H9 (cell line): Measurements from ENCODE around the gene COL23A1. TPM values are rescaled to one million over a fixed set of nuclear protein-coding genes. Genes with fewer than 3 reads are reported as not detected.

Experiments
- DNase-seq: peaks from one replicate; pipeline ENCODE4 v3.0.0-alpha.2; 2017
- H2AFZ ChIP-seq: one replicate; pipeline ENCODE4 v1.6.1; 2013; ENCODE audit warnings: mild to moderate bottlenecking, low read length, control low read depth, moderate library complexity
- H2AK5ac ChIP-seq: 2 replicates; pipeline ENCODE4 v1.6.1; 2013; ENCODE audit warnings: low read length, control low read depth, mixed read lengths; ENCODE audit not compliant: insufficient read length
- H2BK120ac ChIP-seq: one replicate; pipeline ENCODE4 v1.6.1; 2013; ENCODE audit warnings: low read depth, mild to moderate bottlenecking, low read length, control low read depth, inconsistent platforms; ENCODE audit not compliant: poor library complexity, severe bottlenecking
- H2BK12ac ChIP-seq: 2 replicates; pipeline ENCODE4 v1.6.1; 2013; ENCODE audit warnings: low read length, control low read depth, mixed read lengths, low read depth; ENCODE audit not compliant: insufficient read length
- H2BK15ac ChIP-seq: 2 replicates; pipeline ENCODE4 v1.6.1; 2013; ENCODE audit warnings: low read depth, low read length, control low read depth
- H2BK20ac ChIP-seq: one replicate; pipeline ENCODE4 v1.6.1; 2013; ENCODE audit warnings: low read depth, mild to moderate bottlenecking, low read length, control low read depth, inconsistent platforms; ENCODE audit not compliant: poor library complexity, severe bottlenecking
- H2BK5ac ChIP-seq: 2 replicates; pipeline ENCODE4 v1.6.1; 2013; ENCODE audit warnings: low read length, control low read depth, mixed read lengths; ENCODE audit not compliant: insufficient read length
- H3K14ac ChIP-seq: 2 replicates; pipeline ENCODE4 v1.6.1; 2013; ENCODE audit warnings: low read length, control low read depth; ENCODE audit not compliant: insufficient read depth
- H3K18ac ChIP-seq: 2 replicates; pipeline ENCODE4 v1.6.1; 2013; ENCODE audit warnings: low read depth, mild to moderate bottlenecking, mixed read lengths, low read length, control low read depth; ENCODE audit not compliant: insufficient read length
- H3K23ac ChIP-seq: 2 replicates; pipeline ENCODE4 v1.6.1; 2013; ENCODE audit warnings: low read length, control low read depth, mixed read lengths, low read depth; ENCODE audit not compliant: insufficient read length
- H3K23me2 ChIP-seq: 2 replicates; pipeline ENCODE4 v1.6.1; 2013; ENCODE audit warnings: low read depth, mild to moderate bottlenecking, mixed read lengths, low read length, control low read depth; ENCODE audit not compliant: insufficient read length, poor library complexity, severe bottlenecking
- H3K27ac ChIP-seq: 2 replicates; pipeline ENCODE4 v1.5.1; 2013; ENCODE audit warnings: low read length, control low read depth, mixed read lengths, low read depth; ENCODE audit not compliant: insufficient read length
- H3K27me3 ChIP-seq: 2 replicates; pipeline ENCODE4 v1.6.1; 2013; ENCODE audit warnings: low read length, control low read depth, inconsistent platforms; ENCODE audit not compliant: insufficient read depth
- H3K4ac ChIP-seq: 2 replicates; pipeline ENCODE4 v1.6.1; 2013; ENCODE audit warnings: low read depth, mild to moderate bottlenecking, control low read depth, inconsistent platforms, low read length, moderate library complexity
- H3K4me1 ChIP-seq: 2 replicates; pipeline ENCODE4 v1.6.1; 2013; ENCODE audit warnings: low read length, control low read depth, inconsistent platforms; ENCODE audit not compliant: insufficient read depth
- H3K4me2 ChIP-seq: 2 replicates; pipeline ENCODE4 v1.6.1; 2013; ENCODE audit warnings: low read length, control low read depth, mixed read lengths; ENCODE audit not compliant: insufficient read length, insufficient read depth
- H3K56ac ChIP-seq: 2 replicates; pipeline ENCODE4 v1.6.1; 2013; ENCODE audit warnings: low read depth, mild to moderate bottlenecking, mixed read lengths, low read length, control low read depth; ENCODE audit not compliant: insufficient read length
- H3K79me1 ChIP-seq: 2 replicates; pipeline ENCODE4 v1.6.1; 2013; ENCODE audit warnings: low read depth, mild to moderate bottlenecking, moderate library complexity, low read length, control low read depth, inconsistent platforms; ENCODE audit not compliant: insufficient read depth, poor library complexity, severe bottlenecking
- H3K79me2 ChIP-seq: 2 replicates; pipeline ENCODE4 v1.6.1; 2013; ENCODE audit warnings: low read length, control low read depth, inconsistent platforms; ENCODE audit not compliant: insufficient read depth
- H3K9ac ChIP-seq: 2 replicates; pipeline ENCODE4 v1.6.1; 2013; ENCODE audit warnings: low read length, control low read depth, mixed read lengths; ENCODE audit not compliant: insufficient read length; ENCODE audit errors: extremely low read depth
- H3K9me3 ChIP-seq: one replicate; pipeline ENCODE4 v1.6.1; 2013; ENCODE audit warnings: low read depth, low read length, inconsistent platforms; ENCODE audit not compliant: control insufficient read depth
- H3T11ph ChIP-seq: one replicate; pipeline ENCODE4 v1.6.1; 2013; ENCODE audit warnings: mild to moderate bottlenecking, low read length, control low read depth, inconsistent platforms
- H4K20me1 ChIP-seq: one replicate; pipeline ENCODE4 v1.6.1; 2013; ENCODE audit not compliant: control insufficient read depth, insufficient read length, insufficient read depth
- H4K5ac ChIP-seq: 2 replicates; pipeline ENCODE4 v1.6.1; 2013; ENCODE audit warnings: low read depth, mild to moderate bottlenecking, mixed read lengths, low read length, control low read depth; ENCODE audit not compliant: insufficient read length
- H4K8ac ChIP-seq: replicated peaks from 2 replicates; pipeline ENCODE4 v1.6.1; 2013; ENCODE audit warnings: low read length, control low read depth, mixed read lengths, low read depth; ENCODE audit not compliant: insufficient read length
- H4K91ac ChIP-seq: 2 replicates; pipeline ENCODE4 v1.6.1; 2013; ENCODE audit warnings: low read depth, mild to moderate bottlenecking, moderate library complexity, mixed read lengths, low read length, control low read depth; ENCODE audit not compliant: insufficient read length
- H3K27ac Mint-ChIP-seq, 3 experiments: 2 replicates in 2 of 3; 3 replicates in 1 of 3; pipeline ENCODE4 v1.8.0; 2020 to 2021; ENCODE audit warnings: mixed read lengths in 3 of 3, mild to moderate bottlenecking in 1 of 3, moderate library complexity in 1 of 3
- H3K27me3 Mint-ChIP-seq: 2 replicates; pipeline ENCODE4 v1.8.0; 2021; ENCODE audit warnings: low read depth, mild to moderate bottlenecking, moderate library complexity, mixed read lengths
- H3K36me3 Mint-ChIP-seq, 3 experiments: 2 replicates in 2 of 3; 3 replicates in 1 of 3; pipeline ENCODE4 v1.8.0; 2020 to 2021; ENCODE audit warnings: low read depth in 3 of 3, mixed read lengths in 3 of 3; ENCODE audit not compliant: insufficient read depth in 1 of 3
- H3K4me1 Mint-ChIP-seq, 2 experiments: 2 replicates each; pipeline ENCODE4 v1.8.0; 2020; ENCODE audit warnings: mixed read lengths in 2 of 2
- H3K4me3 Mint-ChIP-seq, 2 experiments: 2 replicates in 1 of 2; 3 replicates in 1 of 2; pipeline ENCODE4 v1.8.0; 2020 to 2021; ENCODE audit warnings: mild to moderate bottlenecking in 2 of 2, mixed read lengths in 2 of 2, moderate library complexity in 1 of 2
- H3K9me3 Mint-ChIP-seq, 2 experiments: 2 replicates in 1 of 2; 3 replicates in 1 of 2; pipeline ENCODE4 v1.8.0; 2020; ENCODE audit warnings: mild to moderate bottlenecking in 2 of 2, mixed read lengths in 2 of 2, moderate library complexity in 1 of 2
- CTCF ChIP-seq: fragments of 200-600 bp; sonication (generic); conservative IDR thresholded peaks from 3 replicates; pipeline ENCODE4 v1.8.0; 2021; ENCODE audit warnings: antibody characterized with exemption, mild to moderate bottlenecking
- WGBS: extraction: QIAGEN DNeasy Blood & Tissue Kit; methylation state at CpG from one replicate; pipeline ENCODE4 v1.1.7; 2013; ENCODE audit warnings: missing lambda C conversion rate, low lambda C conversion rate, mixed read lengths; ENCODE audit not compliant: insufficient read length; ENCODE audit errors: extremely low coverage; 5-methylcytosine and 5-hydroxymethylcytosine counted together
- total RNA-seq: library from RNA; stranded (reverse); gene quantifications from 2 replicates; pipeline ENCODE4 v1.2.1, GENCODE V29; 2021

The COL23A1 gene
- total RNA-seq, 1 experiment from 2014 or later, result 2.6 TPM

DNA sequence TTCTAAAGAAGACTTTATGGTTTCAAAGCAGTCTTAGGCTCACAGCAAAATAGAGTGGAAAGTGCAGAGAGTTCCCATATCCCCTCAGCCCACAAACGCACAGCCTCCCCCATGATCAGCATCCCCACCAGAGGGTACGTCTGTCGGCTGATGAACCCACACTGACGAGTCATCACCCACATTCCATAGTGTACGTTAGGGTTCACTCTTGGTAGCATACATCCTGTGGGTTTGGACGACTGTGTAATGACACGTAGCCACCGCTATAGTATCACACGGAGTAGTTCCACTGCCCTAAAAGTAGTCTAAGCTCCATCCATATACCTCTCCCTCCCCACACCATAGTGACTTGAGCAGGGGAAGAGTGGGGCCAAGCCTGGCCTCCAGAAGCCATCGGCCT, 221.9 kb downstream of the COL23A1 start:
- H3K27ac Mint-ChIP-seq, result no peak overlapping the region

More for the DNA sequence above, 221.9 kb downstream of the COL23A1 start:
- H3K79me2 ChIP-seq, result no peaks in the 10 kb centered on the region
- peaks cover 8 to 13% of the 10 kb centered on the region in 2 experiments for H3K9me3 Mint-ChIP-seq
- no peaks in the 10 kb centered on the region; the same call in 1 of the 2 replicates for H3K27me3 Mint-ChIP-seq
- H3K56ac ChIP-seq, result no peak overlapping the region
- no peak for DNase-seq
- H2BK12ac ChIP-seq, result no peak overlapping the region
- H3K4me1 Mint-ChIP-seq, result peaks cover 15 to 28% of the 10 kb centered on the region in 2 experiments
- H2BK5ac ChIP-seq, result no peak overlapping the region
- no peak overlapping the region for H2AK5ac ChIP-seq
- WGBS, result no CpG with 5 or more reads among the region's 10 CpGs
- H4K5ac ChIP-seq, result no peak overlapping the region
- H3K4me3 Mint-ChIP-seq, result no peak overlapping the region
- H4K91ac ChIP-seq, result no peak overlapping the region
- H3K18ac ChIP-seq, result no peak overlapping the region
- no peak overlapping the region for H3K27ac ChIP-seq
- H3K4me2 ChIP-seq, result no peak overlapping the region
- H3K4ac ChIP-seq, result no peak overlapping the region
- peaks cover 5 to 17% (median 12%) of the 10 kb centered on the region in 3 experiments; a peak in 6 of 7 replicates for H3K36me3 Mint-ChIP-seq
- no peak overlapping the region for H2AFZ ChIP-seq
- H2BK120ac ChIP-seq, result no peak overlapping the region
- H3K9ac ChIP-seq, result no peak overlapping the region
- H3K9me3 ChIP-seq, result peaks cover 5% of the 10 kb centered on the region
- no peak overlapping the region for H3K14ac ChIP-seq
- no peak overlapping the region for H3K23ac ChIP-seq
- no peaks in the 10 kb centered on the region for H3K4me1 ChIP-seq
- no peak overlapping the region for H2BK20ac ChIP-seq
- H2BK15ac ChIP-seq, result no peak overlapping the region
- no peaks in the 10 kb centered on the region for H3K79me1 ChIP-seq
- H3T11ph ChIP-seq, result no peak overlapping the region
- no peak for TF ChIP-seq CTCF
- H3K27me3 ChIP-seq, result no peaks in the 10 kb centered on the region
- H3K23me2 ChIP-seq, result no peaks in the 10 kb centered on the region
- peaks cover 2% of the 10 kb centered on the region for H4K20me1 ChIP-seq
- no peak overlapping the region for H4K8ac ChIP-seq
